PFSK-1 (cell line): ENCODE results near the gene REV3L.

Source experiments
- FOXP2 ChIP-seq: optimal IDR thresholded peaks from 2 replicates; pipeline ENCODE3; 2011; ENCODE audit warnings: borderline replicate concordance, control low read depth, inconsistent platforms; ENCODE audit not compliant: insufficient read depth; ENCODE audit errors: extremely low read length, extremely low read depth
- POLR2AphosphoS5 ChIP-seq: IDR thresholded peaks from 2 replicates; pipeline ENCODE4 v1.6.1; 2012; ENCODE audit warnings: low read depth, mild to moderate bottlenecking, control low read depth, low read length, moderate library complexity
- SIN3A ChIP-seq: IDR thresholded peaks from 2 replicates; pipeline ENCODE4 v1.6.1; 2012; ENCODE audit warnings: mild to moderate bottlenecking, low read length, moderate library complexity, borderline replicate concordance; ENCODE audit not compliant: insufficient read depth
- TAF1 ChIP-seq: IDR thresholded peaks from 2 replicates; pipeline ENCODE4 v1.6.1; 2012; ENCODE audit warnings: low read length, control low read depth, borderline replicate concordance; ENCODE audit not compliant: insufficient read depth
- TF ChIP-seq, protein P1 (sequence below), 2 experiments: IDR thresholded peaks; 2 replicates each; pipeline versions ENCODE4 v1.6.1 to v1.8.0; 2011 to 2012; ENCODE audit warnings: low read depth in 2 of 2, low read length in 2 of 2, control low read depth in 1 of 2, inconsistent platforms in 1 of 2, mild to moderate bottlenecking in 1 of 2, moderate library complexity in 1 of 2; ENCODE audit not compliant: insufficient read depth in 1 of 2

The REV3L gene

DNA sequence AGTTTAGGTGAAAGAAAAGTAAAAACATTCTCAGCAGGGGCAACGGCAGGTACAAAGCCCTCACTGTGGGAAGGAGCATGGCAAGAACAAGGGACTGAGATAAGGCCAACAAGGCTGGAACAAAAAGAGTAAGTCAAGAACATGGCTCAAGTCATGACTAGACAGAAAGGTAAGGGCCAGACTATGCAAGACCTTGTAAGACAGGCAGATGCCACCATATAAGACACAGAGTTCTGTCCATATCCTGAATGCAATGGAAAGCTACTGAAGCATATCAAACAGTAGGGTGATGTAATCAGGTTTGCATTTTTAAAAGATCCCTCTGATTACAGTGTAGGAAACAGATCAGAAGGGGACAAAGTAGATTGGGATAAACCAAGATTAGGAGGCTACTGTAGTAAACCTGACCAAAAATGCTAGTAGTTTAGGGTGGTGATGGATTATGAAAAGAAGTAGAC is 5.5 kb downstream of the REV3L start:
- no peak for TF ChIP-seq POLR2AphosphoS5
- TF ChIP-seq FOXP2 = no peak
- no peak for TF ChIP-seq TAF1

DNA sequence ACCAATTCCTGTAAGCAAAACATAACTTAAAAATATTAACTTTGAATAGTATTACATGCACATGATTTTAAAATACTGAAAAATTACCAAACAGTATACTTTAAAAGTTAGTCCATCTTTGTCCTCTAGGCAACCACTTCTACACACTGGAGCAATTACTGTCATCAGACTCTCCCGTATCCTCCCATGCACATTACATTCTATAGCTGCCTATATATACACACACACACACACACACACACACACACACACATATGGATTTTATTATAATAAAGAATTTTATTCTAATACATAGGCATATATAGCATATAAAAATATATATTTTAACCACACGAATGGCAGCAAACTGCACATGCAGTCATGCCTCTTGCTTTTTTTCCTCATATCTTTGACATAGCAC is 8.2 kb downstream of the REV3L start:
- no peak for TF ChIP-seq TAF1
- TF ChIP-seq FOXP2 = no peak
- TF ChIP-seq, protein P1, sequence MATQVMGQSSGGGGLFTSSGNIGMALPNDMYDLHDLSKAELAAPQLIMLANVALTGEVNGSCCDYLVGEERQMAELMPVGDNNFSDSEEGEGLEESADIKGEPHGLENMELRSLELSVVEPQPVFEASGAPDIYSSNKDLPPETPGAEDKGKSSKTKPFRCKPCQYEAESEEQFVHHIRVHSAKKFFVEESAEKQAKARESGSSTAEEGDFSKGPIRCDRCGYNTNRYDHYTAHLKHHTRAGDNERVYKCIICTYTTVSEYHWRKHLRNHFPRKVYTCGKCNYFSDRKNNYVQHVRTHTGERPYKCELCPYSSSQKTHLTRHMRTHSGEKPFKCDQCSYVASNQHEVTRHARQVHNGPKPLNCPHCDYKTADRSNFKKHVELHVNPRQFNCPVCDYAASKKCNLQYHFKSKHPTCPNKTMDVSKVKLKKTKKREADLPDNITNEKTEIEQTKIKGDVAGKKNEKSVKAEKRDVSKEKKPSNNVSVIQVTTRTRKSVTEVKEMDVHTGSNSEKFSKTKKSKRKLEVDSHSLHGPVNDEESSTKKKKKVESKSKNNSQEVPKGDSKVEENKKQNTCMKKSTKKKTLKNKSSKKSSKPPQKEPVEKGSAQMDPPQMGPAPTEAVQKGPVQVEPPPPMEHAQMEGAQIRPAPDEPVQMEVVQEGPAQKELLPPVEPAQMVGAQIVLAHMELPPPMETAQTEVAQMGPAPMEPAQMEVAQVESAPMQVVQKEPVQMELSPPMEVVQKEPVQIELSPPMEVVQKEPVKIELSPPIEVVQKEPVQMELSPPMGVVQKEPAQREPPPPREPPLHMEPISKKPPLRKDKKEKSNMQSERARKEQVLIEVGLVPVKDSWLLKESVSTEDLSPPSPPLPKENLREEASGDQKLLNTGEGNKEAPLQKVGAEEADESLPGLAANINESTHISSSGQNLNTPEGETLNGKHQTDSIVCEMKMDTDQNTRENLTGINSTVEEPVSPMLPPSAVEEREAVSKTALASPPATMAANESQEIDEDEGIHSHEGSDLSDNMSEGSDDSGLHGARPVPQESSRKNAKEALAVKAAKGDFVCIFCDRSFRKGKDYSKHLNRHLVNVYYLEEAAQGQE (IDR thresholded peaks at IDR 0.05; ENCODE audit: insufficient read depth in 1 of 2, low read depth in 2 of 2, low read length in 2 of 2) = no peak
- TF ChIP-seq SIN3A = no peak
- no peak for TF ChIP-seq POLR2AphosphoS5

DNA sequence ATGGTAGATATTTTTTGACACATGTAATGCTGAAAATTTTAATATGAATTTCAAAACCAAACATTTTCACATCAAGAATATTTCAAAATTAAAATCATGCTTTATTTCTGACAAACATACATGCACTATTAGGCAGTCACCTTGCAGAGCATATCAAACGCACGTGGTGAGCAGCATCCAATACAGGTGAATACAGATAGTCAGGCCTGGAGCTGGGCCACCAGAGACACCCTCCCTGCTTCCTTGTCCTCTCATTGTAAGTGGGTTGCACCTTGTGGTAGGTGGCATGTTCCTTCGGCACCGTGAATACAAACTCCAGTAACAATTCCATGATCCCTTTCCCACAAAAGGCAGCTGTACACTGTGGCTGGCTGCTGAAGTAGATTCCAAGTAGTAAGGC is 8.9 kb downstream of the REV3L start:
- TF ChIP-seq TAF1 = no peak
- no peak for TF ChIP-seq FOXP2
- no peak for TF ChIP-seq SIN3A
- no peak for TF ChIP-seq POLR2AphosphoS5
- TF ChIP-seq, protein P1 (IDR thresholded peaks at IDR 0.05; ENCODE audit: insufficient read depth in 1 of 2, low read depth in 2 of 2, low read length in 2 of 2) = no peak

DNA sequence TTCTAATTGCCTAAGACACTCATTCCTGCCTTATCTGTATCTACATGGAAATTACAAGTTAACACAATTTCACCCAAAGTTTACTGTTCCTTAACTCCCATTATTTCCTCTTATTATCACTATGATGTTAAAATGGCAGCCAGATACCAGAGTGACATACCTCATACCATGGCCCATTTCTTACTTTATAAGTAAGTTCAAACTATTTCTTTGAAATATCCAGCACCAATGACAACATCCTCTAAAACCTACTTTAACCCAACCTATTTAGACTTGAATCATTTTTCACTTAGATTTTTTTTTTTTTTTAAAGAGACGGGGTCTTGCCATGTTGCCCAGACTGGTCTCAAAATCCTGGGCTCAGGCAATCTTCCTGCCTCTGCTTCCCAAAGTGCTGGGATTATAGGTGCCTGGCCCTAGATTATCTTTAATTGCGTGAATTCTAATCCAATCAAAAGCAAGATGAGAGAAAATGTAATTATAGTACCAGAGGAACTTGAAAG is 10.0 kb downstream of the REV3L start:
- TF ChIP-seq SIN3A (no peak), FOXP2 (no peak), POLR2AphosphoS5 (no peak), TAF1 (no peak)
- TF ChIP-seq, protein P1 (IDR thresholded peaks at IDR 0.05; ENCODE audit: insufficient read depth in 1 of 2, low read depth in 2 of 2, low read length in 2 of 2) = no peak

DNA sequence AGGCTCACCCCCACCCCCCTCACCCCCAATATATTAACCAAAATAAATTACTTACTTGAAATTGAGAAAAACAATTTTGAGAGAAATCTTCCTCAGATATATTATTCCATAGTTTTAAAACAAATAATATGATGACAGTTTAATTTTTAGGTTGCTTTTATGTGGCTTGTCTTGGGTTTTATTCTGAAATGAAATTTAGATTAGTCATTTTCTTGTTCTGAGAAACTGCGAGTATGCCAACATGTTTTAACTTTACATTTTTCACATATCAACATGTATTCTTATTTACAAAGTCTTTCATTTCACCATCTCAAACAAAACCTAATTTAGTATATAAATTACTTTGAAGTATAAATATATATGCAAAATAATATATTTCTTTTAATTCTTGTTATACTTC is 11.1 kb downstream of the REV3L start:
- no peak for TF ChIP-seq SIN3A
- TF ChIP-seq, protein P1 (IDR thresholded peaks at IDR 0.05; ENCODE audit: insufficient read depth in 1 of 2, low read depth in 2 of 2, low read length in 2 of 2) = no peak
- TF ChIP-seq TAF1 = no peak
- TF ChIP-seq POLR2AphosphoS5 = no peak
- no peak for TF ChIP-seq FOXP2
